ENCODE results near the gene NHSL2. TPM values are rescaled to one million over a fixed set of nuclear protein-coding genes. Genes with fewer than 3 reads are reported as not detected.
"Not testable (repeated sequence)": the region's sequence is repeated elsewhere in the genome, so short reads cannot be mapped to it uniquely, and the experiment has no call there.

The NHSL2 gene
- total RNA-seq, 4 donors from 2014 or later = 10.4 to 31.4 (median 17.7) TPM

- DNase-seq (ENCODE audit: extremely low spot score) = no peak
- Histone ChIP-seq H3K4me3 (no peak overlapping the region), H3K9me3 (no peaks in the 10 kb centered on the region), H3K27ac (replicated peaks in 1 of 4) (no peak overlapping the region), H3K36me3 (no peaks in the 10 kb centered on the region), H3K4me1 (no peaks in the 10 kb centered on the region), H3K27me3 (no peaks in the 10 kb centered on the region)
- 77% methylated on average over 10 of the region's 10 CpGs for WGBS
- TF ChIP-seq POLR2A (IDR thresholded peaks at IDR 0.05; ENCODE audit: low read depth) (no peak), EP300 (IDR thresholded peaks at IDR 0.05) (no peak)
- intact Hi-C loops (cut with DNase I) = no loop called here
These were observed 249.1 kb downstream of the NHSL2 start for GRCh38 chrX:72159769-72160168.

DNA sequence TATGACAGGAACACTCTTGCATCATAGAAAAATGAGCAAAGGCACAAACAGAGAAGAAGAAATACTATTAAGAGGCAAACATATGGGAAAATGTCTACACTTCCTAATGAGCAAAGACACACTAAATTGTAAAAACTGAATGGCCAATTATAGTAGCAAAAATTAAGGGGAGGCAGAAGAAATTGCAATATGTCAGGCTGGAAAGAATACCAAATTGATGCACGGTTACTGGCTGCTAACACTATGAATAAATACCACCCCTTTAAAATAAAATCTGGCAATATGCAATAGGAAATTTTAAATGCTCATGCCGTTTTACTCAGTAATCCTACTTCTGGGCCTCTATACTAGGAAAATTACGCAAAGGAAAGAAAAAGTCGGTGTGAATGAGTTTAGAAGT, 254.9 kb downstream of the NHSL2 start:
- 69% methylated on average over 4 of the region's 4 CpGs for WGBS
- DNase-seq (ENCODE audit: extremely low spot score) = no peak
- H3K27ac ChIP-seq (replicated peaks in 1 of 4) = no peak overlapping the region
- TF ChIP-seq EP300 (IDR thresholded peaks at IDR 0.05) (no peak), POLR2A (IDR thresholded peaks at IDR 0.05; ENCODE audit: low read depth) (no peak), POLR2AphosphoS5 (IDR thresholded peaks at IDR 0.05) (no peak)
- TF ChIP-seq, protein P1, sequence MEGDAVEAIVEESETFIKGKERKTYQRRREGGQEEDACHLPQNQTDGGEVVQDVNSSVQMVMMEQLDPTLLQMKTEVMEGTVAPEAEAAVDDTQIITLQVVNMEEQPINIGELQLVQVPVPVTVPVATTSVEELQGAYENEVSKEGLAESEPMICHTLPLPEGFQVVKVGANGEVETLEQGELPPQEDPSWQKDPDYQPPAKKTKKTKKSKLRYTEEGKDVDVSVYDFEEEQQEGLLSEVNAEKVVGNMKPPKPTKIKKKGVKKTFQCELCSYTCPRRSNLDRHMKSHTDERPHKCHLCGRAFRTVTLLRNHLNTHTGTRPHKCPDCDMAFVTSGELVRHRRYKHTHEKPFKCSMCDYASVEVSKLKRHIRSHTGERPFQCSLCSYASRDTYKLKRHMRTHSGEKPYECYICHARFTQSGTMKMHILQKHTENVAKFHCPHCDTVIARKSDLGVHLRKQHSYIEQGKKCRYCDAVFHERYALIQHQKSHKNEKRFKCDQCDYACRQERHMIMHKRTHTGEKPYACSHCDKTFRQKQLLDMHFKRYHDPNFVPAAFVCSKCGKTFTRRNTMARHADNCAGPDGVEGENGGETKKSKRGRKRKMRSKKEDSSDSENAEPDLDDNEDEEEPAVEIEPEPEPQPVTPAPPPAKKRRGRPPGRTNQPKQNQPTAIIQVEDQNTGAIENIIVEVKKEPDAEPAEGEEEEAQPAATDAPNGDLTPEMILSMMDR (IDR thresholded peaks at IDR 0.05) = no peak
- no peaks in the 10 kb centered on the region for H3K27me3 ChIP-seq
- intact Hi-C loops (cut with DNase I) = no loop called here
- H3K9me3 ChIP-seq = no peaks in the 10 kb centered on the region
- H3K36me3 ChIP-seq = no peaks in the 10 kb centered on the region
- H3K4me1 ChIP-seq = no peaks in the 10 kb centered on the region
- no peak overlapping the region for H3K4me3 ChIP-seq

DNA sequence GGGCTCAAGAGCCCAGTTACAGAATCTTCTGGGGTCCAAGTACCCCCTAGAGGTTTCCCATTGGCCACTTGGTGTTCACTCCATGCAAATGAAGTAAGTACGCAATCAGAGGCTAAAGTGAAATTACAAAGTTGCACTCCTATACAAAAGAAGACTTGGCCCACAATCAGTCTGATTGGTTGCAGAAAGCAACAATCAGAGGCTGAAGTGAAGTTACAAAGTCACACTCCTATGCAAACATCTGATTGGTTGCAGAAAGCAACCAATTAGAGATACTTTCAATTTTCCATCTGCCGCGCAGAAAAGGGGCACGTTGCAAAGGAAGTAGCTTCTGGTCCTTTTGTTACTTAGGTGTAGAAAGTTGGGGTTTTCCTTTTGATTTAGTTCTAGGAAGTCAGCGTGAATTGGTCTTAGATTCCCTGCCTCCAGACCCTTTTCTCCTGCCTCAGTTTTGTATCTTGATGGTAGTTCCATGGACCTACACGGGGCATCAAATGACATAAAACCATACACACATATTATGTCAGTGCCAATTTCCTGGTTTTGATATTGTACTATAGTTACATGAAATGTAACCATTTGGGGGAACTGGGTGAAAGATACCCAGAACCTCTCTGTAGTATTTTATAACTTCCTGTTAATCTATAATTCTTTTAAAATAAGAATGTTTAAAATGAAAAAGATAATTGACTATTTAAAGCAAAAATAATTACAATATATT, 258.5 kb downstream of the NHSL2 start:
- Histone ChIP-seq H3K27me3 (no peaks in the 10 kb centered on the region), H3K9me3 (no peaks in the 10 kb centered on the region), H3K4me1 (no peaks in the 10 kb centered on the region), H3K27ac (replicated peaks in 1 of 4) (no peak overlapping the region), H3K4me3 (peak overlapping the region in 3 of 4 donors; percentile 1 to 29 (median 24)), H3K36me3 (no peaks in the 10 kb centered on the region)
- 67% methylated on average over 6 of the region's 6 CpGs for WGBS
- TF ChIP-seq, protein P1 (IDR thresholded peaks at IDR 0.05) = no peak
- no peak for TF ChIP-seq POLR2AphosphoS5 (IDR thresholded peaks at IDR 0.05)
- no peak for TF ChIP-seq POLR2A (IDR thresholded peaks at IDR 0.05; ENCODE audit: low read depth)
- no peak for TF ChIP-seq EP300 (IDR thresholded peaks at IDR 0.05)
- DNase-seq (ENCODE audit: extremely low spot score) = no peak
- intact Hi-C loops (cut with DNase I) = no loop called here

DNA sequence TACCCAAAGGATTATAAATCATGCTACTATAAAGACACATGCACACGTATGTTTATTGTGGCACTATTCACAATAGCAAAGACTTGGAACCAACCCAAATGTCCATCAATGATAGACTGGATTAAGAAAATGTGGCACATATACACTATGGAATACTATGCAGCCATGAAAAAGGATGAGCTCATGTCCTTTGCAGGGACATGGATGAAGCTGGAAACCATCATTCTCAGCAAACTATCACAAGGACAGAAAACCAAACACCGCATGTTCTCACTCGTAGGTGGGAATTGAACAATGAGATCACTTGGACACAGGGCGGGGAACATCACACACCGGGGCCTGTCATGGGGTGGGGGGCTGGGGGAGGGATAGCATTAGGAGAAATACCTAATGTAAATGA, 265.6 kb downstream of the NHSL2 start:
- H3K9me3 ChIP-seq; H3K27ac ChIP-seq (replicated peaks in 1 of 4); DNase-seq (ENCODE audit: extremely low spot score); H3K27me3 ChIP-seq; H3K36me3 ChIP-seq; H3K4me3 ChIP-seq; H3K4me1 ChIP-seq; intact Hi-C loops (cut with DNase I): not testable (repeated sequence)
- 86% methylated on average over 2 of the region's 5 CpGs for WGBS

DNA sequence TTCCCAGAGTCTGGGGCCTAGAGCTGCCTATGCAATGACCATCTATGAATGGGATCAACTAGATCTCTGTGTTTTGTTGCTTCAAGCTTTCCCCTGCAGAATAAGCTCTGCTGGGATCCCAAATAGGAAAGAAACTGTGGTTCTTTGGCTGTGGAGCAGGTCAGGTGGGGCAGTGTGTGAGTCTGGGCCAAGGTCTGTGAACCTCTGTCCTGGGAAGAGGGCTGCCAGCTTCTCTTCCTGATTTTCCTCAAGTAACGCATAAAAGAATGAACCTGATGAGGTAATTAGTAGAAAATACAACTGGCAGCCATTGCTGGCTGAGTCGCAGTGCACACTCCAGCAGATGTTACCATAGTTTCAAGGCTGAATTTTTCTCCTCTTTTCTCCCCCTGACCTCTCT, 266.3 kb downstream of the NHSL2 start:
- DNase-seq (ENCODE audit: extremely low spot score) = no peak
- H3K9me3 ChIP-seq = no peaks in the 10 kb centered on the region
- WGBS = 69% methylated on average over 2 of the region's 2 CpGs
- H3K27me3 ChIP-seq = no peaks in the 10 kb centered on the region
- no peaks in the 10 kb centered on the region for H3K36me3 ChIP-seq
- peaks cover 0 to 4% (median 0%) of the 10 kb centered on the region in 4 donors for H3K4me1 ChIP-seq
- H3K4me3 ChIP-seq = no peak overlapping the region
- TF ChIP-seq, protein P1 (IDR thresholded peaks at IDR 0.05) = no peak
- no peak for TF ChIP-seq POLR2AphosphoS5 (IDR thresholded peaks at IDR 0.05)
- TF ChIP-seq POLR2A (IDR thresholded peaks at IDR 0.05; ENCODE audit: low read depth) = no peak
- no peak for TF ChIP-seq EP300 (IDR thresholded peaks at IDR 0.05)
- no peak overlapping the region for H3K27ac ChIP-seq (replicated peaks in 1 of 4)
- intact Hi-C loops (cut with DNase I) = no loop called here

- H3K9me3 ChIP-seq = no peaks in the 10 kb centered on the region
- WGBS = 58% methylated on average over 1 of the region's 1 CpG
- no peak for DNase-seq (ENCODE audit: extremely low spot score)
- H3K27ac ChIP-seq (replicated peaks in 1 of 4) = peak overlapping the region; percentile 68 to 81 (median 77)
- intact Hi-C loops (cut with DNase I) = no loop called here
- no peaks in the 10 kb centered on the region for H3K27me3 ChIP-seq
- TF ChIP-seq EP300 (IDR thresholded peaks at IDR 0.05) (no peak), POLR2A (IDR thresholded peaks at IDR 0.05; ENCODE audit: low read depth) (no peak), POLR2AphosphoS5 (IDR thresholded peaks at IDR 0.05) (no peak)
- TF ChIP-seq, protein P1 (IDR thresholded peaks at IDR 0.05) = no peak
- H3K4me1 ChIP-seq = peaks cover 6 to 20% (median 16%) of the 10 kb centered on the region in 4 donors
- peak overlapping the region; percentile 62 to 79 (median 68) for H3K4me3 ChIP-seq
- H3K36me3 ChIP-seq = no peaks in the 10 kb centered on the region
These were observed 269.9 kb downstream of the NHSL2 start for GRCh38 chrX:72180539-72180938.

All from esophagus muscularis mucosa (tissue), 4 donors.